ENCODE data around the gene LBP.

DNA sequence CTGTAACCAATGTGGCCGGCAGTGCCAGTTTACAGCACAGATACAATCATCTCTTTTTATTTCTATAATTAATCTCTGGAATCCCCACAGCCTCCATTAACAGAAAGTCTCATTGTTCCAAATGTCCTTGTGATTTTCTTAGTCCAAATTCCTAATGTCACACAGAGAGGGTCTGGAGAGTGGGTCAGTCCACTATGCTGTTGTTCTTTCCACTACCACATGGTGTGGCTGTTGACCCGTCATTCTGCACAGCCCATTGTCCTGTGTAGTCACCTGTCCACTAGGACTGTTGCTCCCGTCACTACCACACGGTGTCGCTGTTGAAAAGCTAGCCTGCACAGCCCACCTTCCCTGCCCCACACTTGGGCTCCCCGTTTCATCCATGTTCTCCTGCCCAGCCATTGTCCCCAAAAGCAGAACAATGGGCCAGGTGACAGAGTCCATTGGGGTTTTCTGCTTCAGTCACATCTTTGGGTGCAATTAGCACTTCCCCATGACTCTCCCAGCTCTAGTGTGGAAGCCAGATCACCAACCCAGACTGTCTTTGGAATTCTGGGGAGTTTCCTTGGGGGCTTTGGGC, 8.6 kb upstream of the LBP start:
- TF ChIP-seq CTCF (conservative IDR thresholded peaks at IDR 0.05; ENCODE audit: low read depth in 2 of 2) (peak; percentile 98 to 100), EZH2 (IDR thresholded peaks at IDR 0.05; ENCODE audit: low read depth, unreplicated experiment) (no peak), POLR2AphosphoS5 (IDR thresholded peaks at IDR 0.05; ENCODE audit: low read depth) (no peak), NANOG (IDR thresholded peaks at IDR 0.05; ENCODE audit: borderline replicate concordance) (no peak), ZNF114 (CRISPR knock-in tag; IDR thresholded peaks at IDR 0.05) (peak; percentile 61; the same call in 1 of the 2 replicates), CREB1 (CRISPR knock-in tag; IDR thresholded peaks at IDR 0.05; ENCODE audit: low read depth) (peak; percentile 78), EZH2phosphoT487 (IDR thresholded peaks at IDR 0.05; ENCODE audit: unreplicated experiment) (no peak), JUNB (IDR thresholded peaks at IDR 0.05; ENCODE audit: unreplicated experiment) (no peak), ETS1 (IDR thresholded peaks at IDR 0.05) (no peak)
- TF ChIP-seq, protein P1, sequence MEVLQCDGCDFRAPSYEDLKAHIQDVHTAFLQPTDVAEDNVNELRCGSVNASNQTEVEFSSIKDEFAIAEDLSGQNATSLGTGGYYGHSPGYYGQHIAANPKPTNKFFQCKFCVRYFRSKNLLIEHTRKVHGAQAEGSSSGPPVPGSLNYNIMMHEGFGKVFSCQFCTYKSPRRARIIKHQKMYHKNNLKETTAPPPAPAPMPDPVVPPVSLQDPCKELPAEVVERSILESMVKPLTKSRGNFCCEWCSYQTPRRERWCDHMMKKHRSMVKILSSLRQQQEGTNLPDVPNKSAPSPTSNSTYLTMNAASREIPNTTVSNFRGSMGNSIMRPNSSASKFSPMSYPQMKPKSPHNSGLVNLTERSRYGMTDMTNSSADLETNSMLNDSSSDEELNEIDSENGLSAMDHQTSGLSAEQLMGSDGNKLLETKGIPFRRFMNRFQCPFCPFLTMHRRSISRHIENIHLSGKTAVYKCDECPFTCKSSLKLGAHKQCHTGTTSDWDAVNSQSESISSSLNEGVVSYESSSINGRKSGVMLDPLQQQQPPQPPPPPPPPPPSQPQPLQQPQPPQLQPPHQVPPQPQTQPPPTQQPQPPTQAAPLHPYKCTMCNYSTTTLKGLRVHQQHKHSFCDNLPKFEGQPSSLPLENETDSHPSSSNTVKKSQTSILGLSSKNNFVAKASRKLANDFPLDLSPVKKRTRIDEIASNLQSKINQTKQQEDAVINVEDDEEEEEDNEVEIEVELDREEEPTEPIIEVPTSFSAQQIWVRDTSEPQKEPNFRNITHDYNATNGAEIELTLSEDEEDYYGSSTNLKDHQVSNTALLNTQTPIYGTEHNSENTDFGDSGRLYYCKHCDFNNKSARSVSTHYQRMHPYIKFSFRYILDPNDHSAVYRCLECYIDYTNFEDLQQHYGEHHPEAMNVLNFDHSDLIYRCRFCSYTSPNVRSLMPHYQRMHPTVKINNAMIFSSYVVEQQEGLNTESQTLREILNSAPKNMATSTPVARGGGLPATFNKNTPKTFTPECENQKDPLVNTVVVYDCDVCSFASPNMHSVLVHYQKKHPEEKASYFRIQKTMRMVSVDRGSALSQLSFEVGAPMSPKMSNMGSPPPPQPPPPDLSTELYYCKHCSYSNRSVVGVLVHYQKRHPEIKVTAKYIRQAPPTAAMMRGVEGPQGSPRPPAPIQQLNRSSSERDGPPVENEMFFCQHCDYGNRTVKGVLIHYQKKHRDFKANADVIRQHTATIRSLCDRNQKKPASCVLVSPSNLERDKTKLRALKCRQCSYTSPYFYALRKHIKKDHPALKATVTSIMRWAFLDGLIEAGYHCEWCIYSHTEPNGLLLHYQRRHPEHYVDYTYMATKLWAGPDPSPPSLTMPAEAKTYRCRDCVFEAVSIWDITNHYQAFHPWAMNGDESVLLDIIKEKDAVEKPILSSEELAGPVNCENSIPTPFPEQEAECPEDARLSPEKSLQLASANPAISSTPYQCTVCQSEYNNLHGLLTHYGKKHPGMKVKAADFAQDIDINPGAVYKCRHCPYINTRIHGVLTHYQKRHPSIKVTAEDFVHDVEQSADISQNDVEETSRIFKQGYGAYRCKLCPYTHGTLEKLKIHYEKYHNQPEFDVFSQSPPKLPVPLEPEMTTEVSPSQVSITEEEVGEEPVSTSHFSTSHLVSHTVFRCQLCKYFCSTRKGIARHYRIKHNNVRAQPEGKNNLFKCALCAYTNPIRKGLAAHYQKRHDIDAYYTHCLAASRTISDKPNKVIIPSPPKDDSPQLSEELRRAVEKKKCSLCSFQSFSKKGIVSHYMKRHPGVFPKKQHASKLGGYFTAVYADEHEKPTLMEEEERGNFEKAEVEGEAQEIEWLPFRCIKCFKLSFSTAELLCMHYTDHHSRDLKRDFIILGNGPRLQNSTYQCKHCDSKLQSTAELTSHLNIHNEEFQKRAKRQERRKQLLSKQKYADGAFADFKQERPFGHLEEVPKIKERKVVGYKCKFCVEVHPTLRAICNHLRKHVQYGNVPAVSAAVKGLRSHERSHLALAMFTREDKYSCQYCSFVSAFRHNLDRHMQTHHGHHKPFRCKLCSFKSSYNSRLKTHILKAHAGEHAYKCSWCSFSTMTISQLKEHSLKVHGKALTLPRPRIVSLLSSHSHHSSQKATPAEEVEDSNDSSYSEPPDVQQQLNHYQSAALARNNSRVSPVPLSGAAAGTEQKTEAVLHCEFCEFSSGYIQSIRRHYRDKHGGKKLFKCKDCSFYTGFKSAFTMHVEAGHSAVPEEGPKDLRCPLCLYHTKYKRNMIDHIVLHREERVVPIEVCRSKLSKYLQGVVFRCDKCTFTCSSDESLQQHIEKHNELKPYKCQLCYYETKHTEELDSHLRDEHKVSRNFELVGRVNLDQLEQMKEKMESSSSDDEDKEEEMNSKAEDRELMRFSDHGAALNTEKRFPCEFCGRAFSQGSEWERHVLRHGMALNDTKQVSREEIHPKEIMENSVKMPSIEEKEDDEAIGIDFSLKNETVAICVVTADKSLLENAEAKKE (CRISPR knock-in tag; IDR thresholded peaks at IDR 0.05) = peak; percentile 33; the same call in 1 of the 2 replicates
- TF ChIP-seq, protein P2, sequence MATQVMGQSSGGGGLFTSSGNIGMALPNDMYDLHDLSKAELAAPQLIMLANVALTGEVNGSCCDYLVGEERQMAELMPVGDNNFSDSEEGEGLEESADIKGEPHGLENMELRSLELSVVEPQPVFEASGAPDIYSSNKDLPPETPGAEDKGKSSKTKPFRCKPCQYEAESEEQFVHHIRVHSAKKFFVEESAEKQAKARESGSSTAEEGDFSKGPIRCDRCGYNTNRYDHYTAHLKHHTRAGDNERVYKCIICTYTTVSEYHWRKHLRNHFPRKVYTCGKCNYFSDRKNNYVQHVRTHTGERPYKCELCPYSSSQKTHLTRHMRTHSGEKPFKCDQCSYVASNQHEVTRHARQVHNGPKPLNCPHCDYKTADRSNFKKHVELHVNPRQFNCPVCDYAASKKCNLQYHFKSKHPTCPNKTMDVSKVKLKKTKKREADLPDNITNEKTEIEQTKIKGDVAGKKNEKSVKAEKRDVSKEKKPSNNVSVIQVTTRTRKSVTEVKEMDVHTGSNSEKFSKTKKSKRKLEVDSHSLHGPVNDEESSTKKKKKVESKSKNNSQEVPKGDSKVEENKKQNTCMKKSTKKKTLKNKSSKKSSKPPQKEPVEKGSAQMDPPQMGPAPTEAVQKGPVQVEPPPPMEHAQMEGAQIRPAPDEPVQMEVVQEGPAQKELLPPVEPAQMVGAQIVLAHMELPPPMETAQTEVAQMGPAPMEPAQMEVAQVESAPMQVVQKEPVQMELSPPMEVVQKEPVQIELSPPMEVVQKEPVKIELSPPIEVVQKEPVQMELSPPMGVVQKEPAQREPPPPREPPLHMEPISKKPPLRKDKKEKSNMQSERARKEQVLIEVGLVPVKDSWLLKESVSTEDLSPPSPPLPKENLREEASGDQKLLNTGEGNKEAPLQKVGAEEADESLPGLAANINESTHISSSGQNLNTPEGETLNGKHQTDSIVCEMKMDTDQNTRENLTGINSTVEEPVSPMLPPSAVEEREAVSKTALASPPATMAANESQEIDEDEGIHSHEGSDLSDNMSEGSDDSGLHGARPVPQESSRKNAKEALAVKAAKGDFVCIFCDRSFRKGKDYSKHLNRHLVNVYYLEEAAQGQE (IDR thresholded peaks at IDR 0.05; ENCODE audit: unreplicated experiment) = no peak

Measured in GM23338 (cell line).